Ascending aorta (tissue), 2 donors: Measurements from ENCODE around the gene BANP. TPM values are rescaled to one million over a fixed set of nuclear protein-coding genes. Genes with fewer than 3 reads are reported as not detected.
"Not testable (repeated sequence)": the region's sequence is repeated elsewhere in the genome, so short reads cannot be mapped to it uniquely, and the experiment has no call there.

Experiments used
- DNase-seq, 2 donors: peaks; one replicate each; pipeline ENCODE4 v3.0.0-alpha.2; 2019; ENCODE audit warnings: low spot score in 2 of 2
- H3K27ac ChIP-seq, 2 donors: fragments of 200-600 bp; sonication (generic); one replicate each; pipeline ENCODE4 v1.5.1; 2016 to 2017; ENCODE audit warnings: mild to moderate bottlenecking in 1 of 2
- H3K27me3 ChIP-seq: fragments of 200-600 bp; sonication (generic); one replicate; pipeline ENCODE4 v1.5.1; 2017
- H3K36me3 ChIP-seq, 2 donors: fragments of 200-600 bp; sonication (generic); one replicate each; pipeline ENCODE4 v1.5.1; 2016
- H3K4me1 ChIP-seq, 2 donors: fragments of 200-600 bp; sonication (generic); one replicate each; pipeline ENCODE4 v1.5.1; 2016 to 2017; ENCODE audit warnings: mild to moderate bottlenecking in 1 of 2
- H3K4me3 ChIP-seq, 2 donors: fragments of 200-600 bp; sonication (generic); one replicate each; pipeline ENCODE4 v1.5.1; 2016 to 2017; ENCODE audit warnings: mild to moderate bottlenecking in 1 of 2
- H3K9me3 ChIP-seq, 2 donors: fragments of 200-600 bp; sonication (generic); one replicate each; pipeline ENCODE4 v1.5.1; 2016
- intact Hi-C: fragments of 100-400 bp; cut with DNase I; formaldehyde crosslinking; loops from one replicate; pipeline ENCODE4 v1.15.1; 2023
- total RNA-seq: library from RNA; depleted of rRNA; stranded (reverse); fragments of >200 nt; gene quantifications from one replicate; pipeline ENCODE4 v1.1.0, GENCODE V29; 2016
- TF ChIP-seq, protein P1 (sequence below), 3 experiments: fragments of 200-600 bp in 2 of 3; fragments of 450-650 bp in 1 of 3; sonication (generic) in 2 of 3; IDR thresholded peaks; one replicate each; pipeline ENCODE4 v1.5.1; 2016 to 2019; ENCODE audit warnings: antibody characterized with exemption in 3 of 3, mild to moderate bottlenecking in 1 of 3, moderate library complexity in 1 of 3

Gene BANP
- total RNA-seq, 1 donor from 2014 or later = 23.4 TPM

DNA sequence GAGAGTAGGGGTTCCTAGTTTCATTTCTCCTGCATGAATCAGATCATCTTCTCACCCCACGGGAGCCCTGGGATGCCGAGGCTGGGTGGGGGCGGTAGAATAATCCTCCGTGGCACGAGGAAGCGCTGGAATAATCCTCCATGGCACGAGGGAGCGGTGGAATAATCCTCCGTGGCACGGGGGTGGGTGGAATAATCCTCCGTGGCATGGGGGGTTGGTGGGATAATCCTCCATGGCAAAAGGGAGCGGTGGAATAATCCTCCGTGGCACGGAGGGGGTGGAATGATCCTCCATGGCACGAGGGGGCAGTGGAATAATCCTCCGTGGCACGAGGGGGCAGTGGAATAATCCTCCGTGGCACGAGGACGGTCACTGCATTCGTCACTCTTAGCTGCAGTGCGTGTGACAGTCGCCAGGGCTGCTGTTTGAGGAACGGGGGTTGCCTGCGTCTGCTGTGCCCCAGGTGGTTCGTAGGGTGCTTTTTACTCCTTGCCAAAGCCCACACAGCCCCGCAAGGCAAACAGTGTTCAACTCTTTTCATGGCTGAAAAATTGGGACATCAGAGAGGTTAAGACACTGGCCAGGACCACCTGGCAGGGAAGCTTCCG lies 152.5 kb downstream of the BANP start:
- TF ChIP-seq, protein P1, sequence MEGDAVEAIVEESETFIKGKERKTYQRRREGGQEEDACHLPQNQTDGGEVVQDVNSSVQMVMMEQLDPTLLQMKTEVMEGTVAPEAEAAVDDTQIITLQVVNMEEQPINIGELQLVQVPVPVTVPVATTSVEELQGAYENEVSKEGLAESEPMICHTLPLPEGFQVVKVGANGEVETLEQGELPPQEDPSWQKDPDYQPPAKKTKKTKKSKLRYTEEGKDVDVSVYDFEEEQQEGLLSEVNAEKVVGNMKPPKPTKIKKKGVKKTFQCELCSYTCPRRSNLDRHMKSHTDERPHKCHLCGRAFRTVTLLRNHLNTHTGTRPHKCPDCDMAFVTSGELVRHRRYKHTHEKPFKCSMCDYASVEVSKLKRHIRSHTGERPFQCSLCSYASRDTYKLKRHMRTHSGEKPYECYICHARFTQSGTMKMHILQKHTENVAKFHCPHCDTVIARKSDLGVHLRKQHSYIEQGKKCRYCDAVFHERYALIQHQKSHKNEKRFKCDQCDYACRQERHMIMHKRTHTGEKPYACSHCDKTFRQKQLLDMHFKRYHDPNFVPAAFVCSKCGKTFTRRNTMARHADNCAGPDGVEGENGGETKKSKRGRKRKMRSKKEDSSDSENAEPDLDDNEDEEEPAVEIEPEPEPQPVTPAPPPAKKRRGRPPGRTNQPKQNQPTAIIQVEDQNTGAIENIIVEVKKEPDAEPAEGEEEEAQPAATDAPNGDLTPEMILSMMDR (IDR thresholded peaks at IDR 0.05) = no peak

DNA sequence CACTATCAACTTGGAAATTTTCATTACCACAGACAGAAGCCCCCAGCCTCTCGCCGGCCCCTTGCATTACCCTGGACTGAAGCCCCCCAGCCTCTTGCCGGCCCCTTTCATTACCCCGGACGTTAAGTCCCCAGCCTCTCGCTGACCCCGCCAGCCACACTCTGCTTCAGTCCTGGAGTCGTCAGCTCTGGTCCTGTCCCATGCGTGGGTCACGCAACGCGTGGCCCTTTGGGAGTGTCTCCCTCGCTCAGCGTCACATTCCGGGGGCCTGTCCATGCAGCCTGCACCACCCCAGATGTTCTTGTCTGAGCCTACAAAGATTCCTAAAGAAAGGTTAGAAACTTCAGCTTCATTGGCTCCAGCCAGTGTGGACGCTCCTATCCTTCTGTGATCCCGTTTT lies 153.1 kb downstream of the BANP start:
- DNase-seq = not testable (repeated sequence)

More for the DNA sequence above, 152.5 kb downstream of the BANP start:
- intact Hi-C loops = no loop called here
- no peaks in the 10 kb centered on the region for H3K36me3 ChIP-seq
- no peak overlapping the region for H3K27ac ChIP-seq
- H3K27me3 ChIP-seq = no peaks in the 10 kb centered on the region
- H3K9me3 ChIP-seq = no peaks in the 10 kb centered on the region
- H3K4me1 ChIP-seq = no peaks in the 10 kb centered on the region
- no peak overlapping the region for H3K4me3 ChIP-seq
- no peak for DNase-seq

DNA sequence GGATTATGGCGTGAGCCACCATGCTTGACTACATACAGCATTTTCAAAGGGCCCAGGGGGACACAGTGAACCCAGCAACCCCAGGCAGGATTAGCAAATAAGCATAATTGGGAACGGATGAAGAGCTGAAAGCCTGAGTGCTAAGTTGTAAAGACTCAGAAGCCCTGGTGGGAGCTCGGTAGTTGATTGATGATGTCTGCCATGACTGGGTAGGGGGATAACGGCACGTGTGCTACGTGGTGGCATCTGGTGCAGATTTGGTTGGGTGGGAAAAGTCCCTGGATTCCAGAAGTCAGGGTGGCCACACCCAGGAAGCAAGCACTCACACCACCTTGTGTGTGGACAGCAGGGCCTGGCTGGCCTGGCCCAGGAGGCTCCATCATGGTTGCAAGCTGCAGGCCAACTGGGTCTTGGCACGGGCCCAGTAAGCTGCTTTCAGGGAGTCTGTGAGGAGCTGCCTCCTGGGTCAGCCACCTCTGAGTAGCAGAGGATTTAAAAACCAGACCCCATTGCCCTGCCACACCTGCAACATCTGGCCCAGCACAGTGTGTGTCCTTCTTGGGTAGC lies 154.4 kb downstream of the BANP start:
- DNase-seq, H3K4me1 ChIP-seq, H3K27ac ChIP-seq, H3K9me3 ChIP-seq, H3K4me3 ChIP-seq, intact Hi-C loops, H3K36me3 ChIP-seq, H3K27me3 ChIP-seq: not testable (repeated sequence)

More for the DNA sequence above, 153.1 kb downstream of the BANP start:
- intact Hi-C loops, H3K27me3 ChIP-seq, H3K36me3 ChIP-seq, H3K27ac ChIP-seq, H3K4me3 ChIP-seq, H3K9me3 ChIP-seq, H3K4me1 ChIP-seq: not testable (repeated sequence)

DNA sequence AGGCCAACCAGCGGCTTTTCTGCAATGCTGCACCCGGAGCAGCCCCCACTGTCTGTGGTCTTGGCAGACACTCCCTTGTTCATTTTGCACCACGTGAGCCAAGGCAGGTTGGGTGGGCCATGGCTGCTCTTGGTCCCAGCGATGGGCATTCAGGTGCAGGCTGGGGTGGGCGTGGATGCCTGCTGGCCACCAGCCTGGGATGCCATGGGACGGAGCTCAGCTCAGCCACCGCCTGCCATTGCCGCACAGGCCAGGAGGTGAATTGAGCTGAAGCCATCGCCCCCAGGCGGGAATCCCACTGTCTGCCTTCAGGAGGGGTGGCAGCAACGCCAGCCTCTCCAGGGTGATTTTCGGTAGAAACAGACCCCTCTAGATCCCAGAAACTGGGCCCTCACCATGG lies 155.3 kb downstream of the BANP start:
- H3K4me3 ChIP-seq, intact Hi-C loops: not testable (repeated sequence)

DNA sequence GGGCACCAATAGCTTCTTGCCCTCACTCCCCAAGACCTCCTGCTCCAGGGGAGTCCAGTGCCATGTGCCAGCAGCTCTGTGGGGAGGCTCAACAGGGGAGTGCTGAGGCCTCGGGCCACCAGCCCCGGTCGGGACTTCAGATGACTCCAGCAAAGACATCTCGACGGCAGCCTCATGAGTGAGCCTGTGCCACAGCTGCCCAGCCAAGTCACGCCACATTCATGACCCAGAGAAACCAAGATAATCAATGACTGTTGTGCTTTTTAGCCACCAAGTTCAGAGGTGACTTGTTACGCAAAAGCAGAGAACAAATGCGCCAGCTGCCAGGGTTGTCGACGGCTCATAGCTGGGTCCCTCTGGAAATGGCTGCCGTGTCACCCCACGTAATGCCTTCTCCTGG lies 157.5 kb downstream of the BANP start:
- H3K27ac ChIP-seq = no peak overlapping the region
- no peaks in the 10 kb centered on the region for H3K36me3 ChIP-seq
- TF ChIP-seq, protein P1 (IDR thresholded peaks at IDR 0.05) = no peak
- H3K27me3 ChIP-seq = no peaks in the 10 kb centered on the region
- intact Hi-C loops = no loop called here
- H3K9me3 ChIP-seq = no peaks in the 10 kb centered on the region
- H3K4me1 ChIP-seq = no peaks in the 10 kb centered on the region
- no peak for DNase-seq
- no peak overlapping the region for H3K4me3 ChIP-seq

More for the DNA sequence above, 155.3 kb downstream of the BANP start:
- DNase-seq, H3K4me1 ChIP-seq, H3K27me3 ChIP-seq, H3K27ac ChIP-seq, H3K36me3 ChIP-seq, H3K9me3 ChIP-seq: not testable (repeated sequence)

DNA sequence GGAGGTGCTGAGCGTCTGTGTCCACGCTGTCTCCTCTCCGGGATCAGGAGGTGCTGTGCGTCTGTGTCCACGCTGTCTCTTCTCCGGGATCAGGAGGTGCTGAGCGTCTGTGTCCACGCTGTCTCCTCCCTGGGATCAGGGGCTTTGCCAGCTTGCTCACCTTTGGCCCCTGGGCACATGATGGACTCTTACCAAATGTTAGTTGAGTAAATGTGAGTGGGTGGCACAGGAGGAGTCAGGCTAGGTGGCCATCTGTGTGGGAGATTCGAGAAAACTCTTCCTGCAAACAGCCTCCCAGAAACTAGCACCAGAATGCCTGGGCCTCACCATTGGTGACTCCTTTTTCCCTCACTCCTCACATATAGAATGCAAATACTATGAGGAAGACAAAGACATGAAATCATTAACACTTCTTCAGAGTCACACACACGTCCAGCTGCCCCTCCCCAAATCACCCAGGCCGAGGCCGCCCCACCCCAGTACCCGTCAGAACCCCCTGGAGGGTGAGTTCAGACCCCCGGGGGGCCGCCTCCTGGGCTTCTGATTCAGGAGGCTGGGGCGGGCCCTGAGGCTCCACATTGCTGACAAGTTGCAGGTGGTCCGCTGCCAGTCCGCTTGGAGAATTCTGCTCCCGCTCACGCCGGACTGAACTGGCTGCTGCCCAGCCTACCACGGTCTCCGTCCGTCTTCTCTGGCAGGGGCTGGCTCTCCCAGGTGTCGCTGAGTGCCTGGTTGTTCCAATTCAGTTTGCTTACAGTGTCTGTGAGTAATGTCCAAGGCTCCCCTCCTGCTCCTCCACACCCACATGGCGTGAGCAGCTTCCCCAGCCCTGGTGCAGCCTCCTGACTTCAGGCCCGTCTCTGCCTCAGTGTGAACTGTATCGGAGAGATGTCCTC lies 158.7 kb downstream of the BANP start:
- H3K9me3 ChIP-seq, intact Hi-C loops, H3K4me3 ChIP-seq, H3K4me1 ChIP-seq, H3K27me3 ChIP-seq, H3K27ac ChIP-seq, H3K36me3 ChIP-seq, DNase-seq: not testable (repeated sequence)

DNA sequence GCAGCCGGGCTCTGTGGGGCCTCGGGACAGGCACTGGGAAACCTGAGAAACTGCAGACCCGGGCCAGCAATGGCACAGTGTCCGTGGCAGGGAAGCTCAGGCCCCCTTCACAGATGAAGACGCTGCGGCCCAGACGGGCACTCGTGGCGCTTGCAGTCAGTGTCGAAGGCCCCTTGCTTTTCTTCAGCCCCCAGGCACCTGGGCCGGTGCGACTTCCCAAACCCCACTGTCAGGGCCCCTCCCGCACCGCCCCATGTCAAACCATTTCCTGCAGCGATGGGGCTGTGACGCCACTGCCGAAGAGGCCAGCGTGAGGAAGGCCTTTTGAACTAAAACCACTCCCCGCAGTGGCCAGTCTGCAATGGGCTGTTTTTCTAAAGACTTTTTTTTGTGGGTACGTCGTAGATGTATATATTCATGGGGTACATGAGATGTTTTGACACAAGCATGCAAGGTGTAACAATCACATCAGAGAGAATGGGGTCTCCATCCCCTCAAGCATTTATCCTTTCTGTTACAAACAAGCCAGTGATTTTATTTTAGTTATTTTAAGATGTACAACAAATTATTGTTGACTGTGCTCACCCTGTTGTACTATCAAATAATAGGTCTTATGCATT lies 159.8 kb downstream of the BANP start:
- H3K27me3 ChIP-seq, H3K4me1 ChIP-seq, H3K27ac ChIP-seq, intact Hi-C loops, H3K36me3 ChIP-seq, H3K9me3 ChIP-seq, H3K4me3 ChIP-seq, DNase-seq: not testable (repeated sequence)

DNA sequence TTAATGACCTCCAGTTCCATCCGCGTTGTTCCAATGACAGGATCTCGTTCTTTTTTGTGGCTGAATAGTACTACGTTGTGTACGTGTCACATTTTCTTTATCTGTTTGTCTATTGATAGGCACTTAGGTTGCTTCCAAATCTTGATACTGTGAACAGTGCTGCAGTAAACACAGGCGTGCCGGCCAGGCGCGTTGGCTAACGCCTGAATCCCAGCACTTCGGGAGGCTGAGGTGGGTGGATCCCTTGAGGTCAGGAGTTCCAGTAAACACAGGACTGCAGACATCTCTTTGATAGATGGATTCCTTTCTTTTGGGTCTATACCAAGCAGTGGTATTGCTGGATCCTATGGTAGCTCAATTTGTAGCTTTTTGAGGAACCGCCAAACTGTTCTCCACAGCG lies 160.7 kb downstream of the BANP start:
- H3K27me3 ChIP-seq, H3K9me3 ChIP-seq, H3K27ac ChIP-seq, DNase-seq, H3K4me3 ChIP-seq, H3K4me1 ChIP-seq, H3K36me3 ChIP-seq, intact Hi-C loops: not testable (repeated sequence)
